ENCODE measurements around the gene ERVK3-1.

ERVK3-1 gene

DNA sequence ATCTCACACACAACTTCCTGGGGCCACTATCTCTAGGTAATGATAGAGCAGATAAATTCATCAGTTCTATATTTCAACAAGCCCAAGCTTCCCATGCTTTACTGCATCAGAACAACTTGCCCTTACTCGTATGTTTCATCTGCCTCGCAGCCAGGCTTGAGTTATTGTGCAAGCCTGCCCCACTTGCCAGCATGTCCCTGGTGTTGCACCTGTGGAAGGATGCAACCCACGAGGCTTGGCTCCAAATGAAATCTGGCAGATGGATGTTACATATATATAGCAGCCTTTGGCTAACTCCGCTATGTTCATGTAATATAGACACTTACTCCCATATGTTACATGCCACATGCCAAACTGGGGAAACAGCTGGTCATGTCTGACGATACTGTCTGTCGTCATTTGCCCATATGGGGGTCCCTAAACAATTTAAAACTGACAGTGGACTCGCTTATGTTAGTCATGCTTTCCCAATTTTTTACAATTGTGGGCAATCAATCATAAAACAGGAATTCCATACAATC lies 6.2 kb downstream of the ERVK3-1 start:
- no peak for DNase-seq (ENCODE audit: extremely low spot score)
- CTCF ChIA-PET, result no interaction called here

GRCh38 chr19:58315580-58315979 lies 10.4 kb downstream of the ERVK3-1 start:
- CTCF ChIA-PET, result no interaction called here
- POLR2A ChIA-PET, result no interaction called here
- no peak for DNase-seq (ENCODE audit: extremely low spot score)
- TF ChIP-seq FOXA1 (IDR thresholded peaks at IDR 0.05) (no peak), SUZ12 (IDR thresholded peaks at IDR 0.05) (no peak), L3MBTL2 (conservative IDR thresholded peaks at IDR 0.05) (no peak), TARDBP (IDR thresholded peaks at IDR 0.05) (no peak), BHLHE40 (IDR thresholded peaks at IDR 0.05; ENCODE audit: borderline replicate concordance) (no peak), ZNF384 (IDR thresholded peaks at IDR 0.05) (no peak), NFRKB (IDR thresholded peaks at IDR 0.05) (no peak), FOXM1 (IDR thresholded peaks at IDR 0.05; ENCODE audit: borderline replicate concordance) (no peak), SP1 (IDR thresholded peaks at IDR 0.05) (no peak), LEF1 (IDR thresholded peaks at IDR 0.05; ENCODE audit: borderline replicate concordance) (no peak), HDGF (IDR thresholded peaks at IDR 0.05; ENCODE audit: borderline replicate concordance) (no peak), ELF4 (IDR thresholded peaks at IDR 0.05) (no peak), CTBP1 (IDR thresholded peaks at IDR 0.05; ENCODE audit: borderline replicate concordance) (no peak)

More for the DNA sequence above, 6.2 kb downstream of the ERVK3-1 start:
- POLR2A ChIA-PET, result no interaction called here
- no peak for TF ChIP-seq LEF1 (IDR thresholded peaks at IDR 0.05; ENCODE audit: borderline replicate concordance)
- no peak for TF ChIP-seq TARDBP (IDR thresholded peaks at IDR 0.05)
- no peak for TF ChIP-seq SP1 (IDR thresholded peaks at IDR 0.05)
- TF ChIP-seq BHLHE40 (IDR thresholded peaks at IDR 0.05; ENCODE audit: borderline replicate concordance), result no peak
- TF ChIP-seq CTBP1 (IDR thresholded peaks at IDR 0.05; ENCODE audit: borderline replicate concordance), result no peak
- TF ChIP-seq ELF4 (IDR thresholded peaks at IDR 0.05), result no peak
- TF ChIP-seq FOXK2 (IDR thresholded peaks at IDR 0.05), result no peak
- TF ChIP-seq ZNF384 (IDR thresholded peaks at IDR 0.05), result no peak
- no peak for TF ChIP-seq NFRKB (IDR thresholded peaks at IDR 0.05)
- no peak for TF ChIP-seq L3MBTL2 (conservative IDR thresholded peaks at IDR 0.05)
- TF ChIP-seq HDGF (IDR thresholded peaks at IDR 0.05; ENCODE audit: borderline replicate concordance), result no peak
- TF ChIP-seq ARNT (IDR thresholded peaks at IDR 0.05), result no peak
- no peak for TF ChIP-seq SUZ12 (IDR thresholded peaks at IDR 0.05)
- TF ChIP-seq, protein P1, sequence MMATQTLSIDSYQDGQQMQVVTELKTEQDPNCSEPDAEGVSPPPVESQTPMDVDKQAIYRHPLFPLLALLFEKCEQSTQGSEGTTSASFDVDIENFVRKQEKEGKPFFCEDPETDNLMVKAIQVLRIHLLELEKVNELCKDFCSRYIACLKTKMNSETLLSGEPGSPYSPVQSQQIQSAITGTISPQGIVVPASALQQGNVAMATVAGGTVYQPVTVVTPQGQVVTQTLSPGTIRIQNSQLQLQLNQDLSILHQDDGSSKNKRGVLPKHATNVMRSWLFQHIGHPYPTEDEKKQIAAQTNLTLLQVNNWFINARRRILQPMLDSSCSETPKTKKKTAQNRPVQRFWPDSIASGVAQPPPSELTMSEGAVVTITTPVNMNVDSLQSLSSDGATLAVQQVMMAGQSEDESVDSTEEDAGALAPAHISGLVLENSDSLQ (IDR thresholded peaks at IDR 0.05), result no peak
- TF ChIP-seq FOXM1 (IDR thresholded peaks at IDR 0.05; ENCODE audit: borderline replicate concordance), result no peak
- no peak for TF ChIP-seq FOXA1 (IDR thresholded peaks at IDR 0.05)

DNA sequence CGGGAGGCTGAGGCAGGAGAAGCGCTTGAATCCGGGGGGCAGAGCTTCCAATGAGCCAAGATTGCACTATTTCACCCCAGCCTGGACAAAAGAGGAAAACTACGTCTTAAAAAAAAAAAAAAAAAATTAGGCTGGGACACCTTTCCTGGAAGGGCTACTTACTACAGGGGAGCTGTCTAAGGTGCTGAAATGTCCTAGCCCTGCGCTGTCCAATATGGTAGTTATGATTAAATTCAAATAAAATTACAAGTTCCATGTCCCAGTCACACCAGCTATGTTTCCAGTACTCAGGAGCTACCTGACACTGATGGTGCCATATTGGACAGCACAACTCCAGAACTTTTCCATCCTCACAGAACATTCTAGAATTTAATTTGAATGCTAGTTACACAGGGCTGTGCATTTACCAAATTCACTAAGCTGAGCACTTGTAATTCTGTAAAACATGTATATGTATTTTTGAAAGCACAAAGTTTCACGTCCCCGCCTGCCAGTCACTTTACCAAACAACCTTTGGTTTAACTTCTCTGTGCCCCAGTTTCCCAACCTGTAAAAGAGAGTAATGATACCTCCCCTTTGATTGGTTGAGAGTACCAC lies 12.4 kb downstream of the ERVK3-1 start:
- ChIA-PET POLR2A (interaction anchor here (1.3 kb wide), 1 partner anchor 9 kb away, joined by 4 read pairs; the partner anchor contains the start of gene ZSCAN22), CTCF (no interaction called here)
- no peak for DNase-seq (ENCODE audit: extremely low spot score)
- TF ChIP-seq ELF4 (IDR thresholded peaks at IDR 0.05) (no peak), SP1 (IDR thresholded peaks at IDR 0.05) (no peak), SUZ12 (IDR thresholded peaks at IDR 0.05) (no peak), FOXA1 (IDR thresholded peaks at IDR 0.05) (no peak), CTBP1 (IDR thresholded peaks at IDR 0.05; ENCODE audit: borderline replicate concordance) (no peak), NFRKB (IDR thresholded peaks at IDR 0.05) (no peak), LEF1 (IDR thresholded peaks at IDR 0.05; ENCODE audit: borderline replicate concordance) (no peak), BHLHE40 (IDR thresholded peaks at IDR 0.05; ENCODE audit: borderline replicate concordance) (no peak), HDGF (IDR thresholded peaks at IDR 0.05; ENCODE audit: borderline replicate concordance) (no peak), FOXM1 (IDR thresholded peaks at IDR 0.05; ENCODE audit: borderline replicate concordance) (no peak), L3MBTL2 (conservative IDR thresholded peaks at IDR 0.05) (no peak), ZNF384 (IDR thresholded peaks at IDR 0.05) (no peak), FOXK2 (IDR thresholded peaks at IDR 0.05) (no peak)
- TF ChIP-seq, protein P1 (IDR thresholded peaks at IDR 0.05), result no peak

DNA sequence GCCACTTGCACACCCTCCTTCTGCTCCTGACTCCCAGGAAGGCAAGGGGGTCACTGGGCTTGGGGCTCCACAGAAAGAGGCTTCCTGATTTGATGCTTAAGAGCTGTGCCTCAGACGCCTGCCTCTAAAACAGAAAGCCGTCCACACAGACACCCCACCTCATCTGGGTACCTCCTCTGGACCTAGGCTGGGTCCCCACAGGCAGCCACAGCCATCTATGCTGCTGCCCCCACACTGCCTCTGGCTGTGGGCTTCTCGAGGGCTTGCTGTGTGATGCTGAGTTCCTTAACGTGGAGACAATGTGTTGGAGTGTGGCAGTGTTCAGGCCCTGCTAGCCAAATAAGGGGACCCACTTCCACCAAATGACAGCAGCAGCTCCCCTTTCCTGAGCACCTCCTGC lies 13.1 kb downstream of the ERVK3-1 start:
- CTCF ChIA-PET, result no interaction called here
- TF ChIP-seq, protein P1 (IDR thresholded peaks at IDR 0.05), result no peak
- TF ChIP-seq HDGF (IDR thresholded peaks at IDR 0.05; ENCODE audit: borderline replicate concordance) (no peak), ARNT (IDR thresholded peaks at IDR 0.05) (no peak), SUZ12 (IDR thresholded peaks at IDR 0.05) (no peak), FOXM1 (IDR thresholded peaks at IDR 0.05; ENCODE audit: borderline replicate concordance) (no peak), LEF1 (IDR thresholded peaks at IDR 0.05; ENCODE audit: borderline replicate concordance) (no peak), FOXK2 (IDR thresholded peaks at IDR 0.05) (no peak), TARDBP (IDR thresholded peaks at IDR 0.05) (no peak), FOXA1 (IDR thresholded peaks at IDR 0.05) (no peak)
- no peak for DNase-seq (ENCODE audit: extremely low spot score)
- POLR2A ChIA-PET, result no interaction called here

GRCh38 chr19:58319241-58319640 lies 14.1 kb downstream of the ERVK3-1 start:
- POLR2A ChIA-PET, result interaction anchor here (0.7 kb wide), 1 partner anchor 14 kb away, joined by 3 read pairs; no protein-coding TSS in a partner anchor

More at GRCh38 chr19:58319241-58319640, 14.1 kb downstream of the ERVK3-1 start:
- DNase-seq (ENCODE audit: extremely low spot score), result no peak
- TF ChIP-seq HDGF (IDR thresholded peaks at IDR 0.05; ENCODE audit: borderline replicate concordance) (no peak), L3MBTL2 (conservative IDR thresholded peaks at IDR 0.05) (no peak), SP1 (IDR thresholded peaks at IDR 0.05) (no peak), TARDBP (IDR thresholded peaks at IDR 0.05) (no peak), SUZ12 (IDR thresholded peaks at IDR 0.05) (no peak), NFRKB (IDR thresholded peaks at IDR 0.05) (no peak), FOXM1 (IDR thresholded peaks at IDR 0.05; ENCODE audit: borderline replicate concordance) (no peak), CTBP1 (IDR thresholded peaks at IDR 0.05; ENCODE audit: borderline replicate concordance) (no peak)
- TF ChIP-seq, protein P1 (IDR thresholded peaks at IDR 0.05), result no peak
- CTCF ChIA-PET, result no interaction called here

All from HEK293T (cell line).